Osteocyte (in vitro differentiated cells): ENCODE results near the gene MRPL55. TPM values are rescaled to one million over a fixed set of nuclear protein-coding genes. Genes with fewer than 3 reads are reported as not detected.

ENCODE experiments used
- DNase-seq: peaks from one replicate; pipeline ENCODE4 v3.0.0; 2021; ENCODE audit warnings: mixed read lengths; ENCODE audit not compliant: unreplicated experiment; ENCODE audit errors: extremely low spot score
- H3K27ac Mint-ChIP-seq: one replicate; pipeline ENCODE4 v1.8.0; 2021; ENCODE audit warnings: mild to moderate bottlenecking, mixed read lengths; ENCODE audit not compliant: unreplicated experiment
- H3K27me3 Mint-ChIP-seq: one replicate; pipeline ENCODE4 v1.8.0; 2021; ENCODE audit warnings: mixed read lengths; ENCODE audit not compliant: unreplicated experiment
- H3K36me3 Mint-ChIP-seq: one replicate; pipeline ENCODE4 v1.8.0; 2021; ENCODE audit warnings: mixed read lengths; ENCODE audit not compliant: unreplicated experiment
- H3K4me1 Mint-ChIP-seq: one replicate; pipeline ENCODE4 v1.8.0; 2021; ENCODE audit warnings: mixed read lengths; ENCODE audit not compliant: unreplicated experiment
- H3K4me3 Mint-ChIP-seq: one replicate; pipeline ENCODE4 v1.8.0; 2021; ENCODE audit warnings: mild to moderate bottlenecking, moderate library complexity, mixed read lengths; ENCODE audit not compliant: unreplicated experiment
- H3K9me3 Mint-ChIP-seq: one replicate; pipeline ENCODE4 v1.8.0; 2021; ENCODE audit warnings: mixed read lengths; ENCODE audit not compliant: unreplicated experiment
- total RNA-seq: library from RNA; stranded (reverse); gene quantifications from 2 replicates; pipeline ENCODE4 v1.2.1, GENCODE V29; 2021
- TF ChIP-seq, protein P1 (sequence below): fragments of 200-600 bp; sonication (generic); IDR thresholded peaks from 2 replicates; pipeline ENCODE4 v1.5.0; 2021; ENCODE audit warnings: antibody characterized with exemption, mild to moderate bottlenecking, moderate library complexity

Gene MRPL55
- total RNA-seq, 1 donor from 2014 or later: 46.1 TPM

DNA sequence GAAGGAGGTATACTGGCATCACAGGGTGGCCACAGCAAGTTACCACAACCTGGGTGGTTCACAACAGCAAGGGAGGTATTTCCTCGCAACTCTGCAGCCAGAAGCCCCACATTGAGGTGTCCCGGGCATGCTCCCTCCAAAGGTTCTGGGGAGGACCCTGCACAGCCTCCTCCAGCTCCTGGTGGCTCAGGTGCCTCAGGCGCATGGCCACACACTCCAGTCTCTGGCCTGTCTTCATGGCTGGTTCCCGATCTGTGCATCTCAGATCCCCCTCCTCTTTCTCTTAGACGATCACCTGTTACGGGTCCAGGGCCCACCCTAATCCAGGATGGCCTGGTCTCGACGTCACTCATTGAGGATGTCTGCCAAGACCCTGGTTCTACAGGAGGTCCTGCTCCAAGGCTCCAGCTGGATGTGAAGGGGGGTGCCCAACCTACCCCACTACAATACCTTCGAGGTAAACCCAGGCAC is 33.3 kb downstream of the MRPL55 start:
- TF ChIP-seq, protein P1, sequence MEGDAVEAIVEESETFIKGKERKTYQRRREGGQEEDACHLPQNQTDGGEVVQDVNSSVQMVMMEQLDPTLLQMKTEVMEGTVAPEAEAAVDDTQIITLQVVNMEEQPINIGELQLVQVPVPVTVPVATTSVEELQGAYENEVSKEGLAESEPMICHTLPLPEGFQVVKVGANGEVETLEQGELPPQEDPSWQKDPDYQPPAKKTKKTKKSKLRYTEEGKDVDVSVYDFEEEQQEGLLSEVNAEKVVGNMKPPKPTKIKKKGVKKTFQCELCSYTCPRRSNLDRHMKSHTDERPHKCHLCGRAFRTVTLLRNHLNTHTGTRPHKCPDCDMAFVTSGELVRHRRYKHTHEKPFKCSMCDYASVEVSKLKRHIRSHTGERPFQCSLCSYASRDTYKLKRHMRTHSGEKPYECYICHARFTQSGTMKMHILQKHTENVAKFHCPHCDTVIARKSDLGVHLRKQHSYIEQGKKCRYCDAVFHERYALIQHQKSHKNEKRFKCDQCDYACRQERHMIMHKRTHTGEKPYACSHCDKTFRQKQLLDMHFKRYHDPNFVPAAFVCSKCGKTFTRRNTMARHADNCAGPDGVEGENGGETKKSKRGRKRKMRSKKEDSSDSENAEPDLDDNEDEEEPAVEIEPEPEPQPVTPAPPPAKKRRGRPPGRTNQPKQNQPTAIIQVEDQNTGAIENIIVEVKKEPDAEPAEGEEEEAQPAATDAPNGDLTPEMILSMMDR: no peak
- H3K27ac Mint-ChIP-seq: no peak overlapping the region
- peaks cover 2% of the 10 kb centered on the region for H3K27me3 Mint-ChIP-seq
- H3K36me3 Mint-ChIP-seq: no peaks in the 10 kb centered on the region
- H3K4me3 Mint-ChIP-seq: no peak overlapping the region
- no peaks in the 10 kb centered on the region for H3K9me3 Mint-ChIP-seq
- no peaks in the 10 kb centered on the region for H3K4me1 Mint-ChIP-seq
- no peak for DNase-seq

GRCh38 chr1:228074954-228075730 is 34.0 kb downstream of the MRPL55 start:
- TF ChIP-seq, protein P1: no peak
- DNase-seq: no peak
- H3K36me3 Mint-ChIP-seq: no peaks in the 10 kb centered on the region
- no peaks in the 10 kb centered on the region for H3K9me3 Mint-ChIP-seq
- H3K4me1 Mint-ChIP-seq: no peaks in the 10 kb centered on the region
- peaks cover 3% of the 10 kb centered on the region for H3K27me3 Mint-ChIP-seq
- no peak overlapping the region for H3K4me3 Mint-ChIP-seq
- no peak overlapping the region for H3K27ac Mint-ChIP-seq

GRCh38 chr1:228073857-228074545 is 35.1 kb downstream of the MRPL55 start:
- Mint-ChIP-seq H3K27ac (no peak overlapping the region), H3K36me3 (no peaks in the 10 kb centered on the region), H3K9me3 (no peaks in the 10 kb centered on the region), H3K4me3 (no peak overlapping the region), H3K27me3 (peaks cover 3% of the 10 kb centered on the region), H3K4me1 (no peaks in the 10 kb centered on the region)
- no peak for DNase-seq
- TF ChIP-seq, protein P1: no peak

GRCh38 chr1:228073061-228073856 is 35.8 kb downstream of the MRPL55 start:
- no peaks in the 10 kb centered on the region for H3K36me3 Mint-ChIP-seq
- H3K9me3 Mint-ChIP-seq: no peaks in the 10 kb centered on the region
- no peak overlapping the region for H3K4me3 Mint-ChIP-seq
- no peak overlapping the region for H3K27ac Mint-ChIP-seq
- DNase-seq: no peak
- TF ChIP-seq, protein P1: no peak
- H3K27me3 Mint-ChIP-seq: peaks cover 3% of the 10 kb centered on the region
- no peaks in the 10 kb centered on the region for H3K4me1 Mint-ChIP-seq
